ENCODE data around the gene ZMYND19.
A peak's percentile ranks its signal among the peaks of the same experiment; 100 is the strongest.
"Not testable (repeated sequence)": the region's sequence is repeated elsewhere in the genome, so short reads cannot be mapped to it uniquely, and the experiment has no call there.

ZMYND19 gene

DNA sequence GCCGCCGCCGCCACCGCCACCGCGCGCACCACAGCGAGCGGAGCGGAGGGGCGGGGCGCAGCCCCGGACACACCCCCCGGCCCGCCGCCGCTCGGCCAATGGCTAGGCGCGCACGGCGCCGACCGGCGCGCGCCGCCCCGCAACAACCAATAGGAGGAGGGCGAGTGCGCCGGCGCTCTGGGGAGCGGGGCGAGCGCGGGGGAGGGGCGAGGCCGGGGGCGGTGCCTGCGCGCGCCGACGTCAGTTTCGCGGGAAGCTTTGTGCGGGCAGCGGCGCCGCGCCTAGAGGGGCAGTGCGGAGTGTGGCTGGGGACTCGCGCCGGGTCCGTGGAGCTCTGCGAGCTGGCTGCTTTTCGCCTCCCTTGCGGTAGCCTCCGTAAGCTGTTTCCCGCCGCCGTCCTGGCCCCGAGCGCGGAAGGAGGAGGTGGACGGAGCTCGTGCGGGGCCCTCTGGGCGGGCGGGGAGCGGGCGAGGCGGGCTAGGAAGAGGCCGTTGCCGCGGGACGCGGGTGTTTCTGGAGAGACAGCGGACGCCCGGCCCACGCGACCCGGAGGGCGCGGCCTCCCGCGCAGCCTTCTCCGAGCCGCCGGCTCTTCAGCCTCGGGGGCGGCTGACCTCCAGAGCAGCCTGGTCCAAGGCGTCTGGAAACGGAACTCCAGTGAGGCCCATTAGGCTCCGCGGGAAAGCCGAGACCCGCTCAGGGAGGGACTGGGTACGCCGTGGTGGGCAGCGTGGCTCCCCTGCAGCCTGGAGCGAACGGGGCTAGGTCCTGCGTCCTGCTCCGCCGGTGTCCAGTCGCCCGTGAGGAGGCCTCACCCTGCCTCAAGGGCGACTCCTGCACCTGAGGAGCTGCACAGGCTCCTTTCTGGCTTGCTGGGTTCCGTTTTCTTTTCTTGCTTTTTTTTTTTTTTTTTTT is at the start of gene ZMYND19:
Gene ZMYND19 (minus strand): TSS at position 44 of the 915 bp plus-strand sequence. CDS start 249 bp downstream, outside the sequence.
- DNase-seq (ENCODE audit: low read depth, low spot score), result peak; percentile 97

DNA sequence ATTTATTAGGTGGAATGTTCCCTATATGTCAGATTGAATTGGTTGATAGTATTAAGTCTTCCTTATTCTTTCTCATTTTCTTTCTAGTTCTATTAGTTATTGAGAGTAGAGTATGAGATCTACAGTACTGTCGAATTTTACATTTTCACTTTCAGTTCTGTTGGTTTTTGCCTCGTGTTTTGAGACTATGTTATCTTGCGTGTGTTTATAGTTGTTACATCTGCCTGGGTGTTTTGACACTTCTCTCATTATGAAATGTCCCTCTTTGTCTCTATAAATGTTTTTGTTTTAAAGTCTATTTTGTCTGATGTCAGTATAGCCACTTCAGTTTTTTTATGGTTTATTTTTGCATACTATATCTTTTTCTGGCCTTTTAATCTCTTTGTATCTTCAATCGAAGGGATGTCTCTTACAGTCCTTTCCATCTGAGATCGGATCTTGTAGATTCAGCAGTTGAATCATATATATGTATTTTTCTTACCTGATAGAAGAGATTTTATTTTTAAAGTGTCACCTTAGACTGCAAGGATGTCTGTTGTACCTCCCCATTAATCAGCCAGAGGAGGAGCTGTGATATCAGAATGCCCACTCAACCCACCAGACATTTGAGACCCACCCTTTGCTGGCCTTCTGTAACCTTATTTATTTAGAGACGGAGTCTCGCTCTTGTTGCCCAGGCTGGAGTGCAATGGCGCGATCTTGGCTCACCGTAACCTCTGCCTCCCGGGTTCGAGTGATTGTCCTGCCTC is 49.2 kb upstream of the ZMYND19 start:
- no peak for DNase-seq (ENCODE audit: low read depth, low spot score)

DNA sequence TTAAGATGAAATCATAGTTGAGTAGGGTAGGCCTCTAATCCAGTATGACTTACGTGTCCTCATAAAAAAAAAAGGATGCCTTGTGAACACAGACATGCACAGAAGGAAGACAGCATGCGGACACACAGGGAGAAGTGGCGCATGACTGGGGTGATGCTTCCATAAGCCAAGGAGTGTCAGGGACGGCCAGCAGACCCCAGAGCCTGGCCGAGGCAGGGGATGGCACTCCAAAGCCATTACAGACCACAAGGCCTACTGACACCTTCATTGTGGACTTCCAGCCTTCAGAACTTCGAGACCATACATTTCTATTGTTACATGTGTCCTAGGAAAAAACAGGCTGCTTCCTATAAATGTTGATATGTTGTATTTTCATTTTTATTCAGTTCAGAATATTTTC is 48.4 kb upstream of the ZMYND19 start:
- no peak for DNase-seq (ENCODE audit: low read depth, low spot score)

DNA sequence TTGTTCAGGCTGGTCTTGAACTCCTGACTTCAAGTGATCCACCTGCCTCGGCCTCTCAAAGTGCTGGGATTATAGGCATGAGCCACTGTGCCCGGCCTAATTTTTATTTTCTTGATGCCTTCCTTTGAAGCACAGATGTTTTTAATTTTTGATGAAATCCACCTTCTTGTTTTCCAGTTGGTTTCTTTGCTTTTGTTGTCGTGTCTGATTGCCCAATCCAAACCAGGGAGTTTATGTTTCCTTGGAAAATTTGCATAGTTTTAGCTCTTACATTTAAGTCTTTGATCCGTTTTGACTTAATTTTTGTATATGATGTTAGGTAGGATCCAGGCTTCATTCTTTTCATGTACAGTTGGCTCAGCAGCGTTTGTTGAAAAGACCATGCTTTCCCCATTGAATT is 43.7 kb upstream of the ZMYND19 start:
- no peak for DNase-seq (ENCODE audit: low read depth, low spot score)

DNA sequence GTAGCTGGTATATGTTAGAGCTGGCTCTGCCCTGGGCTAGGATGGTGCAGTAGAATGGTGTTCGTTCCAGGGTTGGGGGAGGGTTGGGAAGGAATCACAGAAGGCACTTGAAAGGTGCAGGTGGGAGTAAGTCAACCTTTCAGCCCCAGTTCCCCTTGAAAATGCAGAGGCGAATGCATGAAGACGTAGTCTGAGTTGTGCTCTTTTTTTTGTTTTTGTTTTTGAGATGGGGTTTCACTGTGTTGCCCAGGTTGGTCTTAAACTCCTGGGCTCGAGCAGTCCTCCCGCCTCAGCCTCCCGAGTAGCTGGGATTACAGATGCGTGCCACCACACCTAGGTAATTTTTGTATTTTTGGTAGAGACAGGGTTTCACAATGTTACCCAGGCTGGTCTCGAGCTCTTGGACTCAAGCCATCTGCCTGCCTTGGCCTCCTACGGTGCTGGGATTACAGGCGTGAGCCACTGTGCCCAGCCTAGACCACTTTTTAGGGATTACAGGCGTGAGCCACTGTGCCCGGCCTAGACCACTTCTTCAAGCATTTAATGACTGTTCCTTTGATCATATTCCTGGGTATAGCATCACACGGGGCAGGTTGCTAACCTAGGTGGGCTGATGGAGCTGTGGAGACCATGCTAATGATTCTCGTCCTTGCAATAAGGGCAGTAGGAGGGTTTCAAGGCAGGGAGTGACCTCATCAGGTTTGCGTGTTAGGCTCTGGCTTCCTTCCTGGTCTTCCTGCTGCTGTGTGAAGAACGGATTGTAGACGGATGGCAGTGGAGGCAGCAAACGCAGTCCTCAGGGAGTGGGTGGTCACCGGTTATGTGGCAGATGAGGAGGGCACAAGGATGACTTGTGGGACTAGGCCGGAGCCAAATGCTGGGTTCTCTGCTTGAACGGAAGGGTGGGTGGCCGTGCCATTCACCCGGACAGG is 42.2 kb upstream of the ZMYND19 start:
- DNase-seq (ENCODE audit: low read depth, low spot score), result no peak

DNA sequence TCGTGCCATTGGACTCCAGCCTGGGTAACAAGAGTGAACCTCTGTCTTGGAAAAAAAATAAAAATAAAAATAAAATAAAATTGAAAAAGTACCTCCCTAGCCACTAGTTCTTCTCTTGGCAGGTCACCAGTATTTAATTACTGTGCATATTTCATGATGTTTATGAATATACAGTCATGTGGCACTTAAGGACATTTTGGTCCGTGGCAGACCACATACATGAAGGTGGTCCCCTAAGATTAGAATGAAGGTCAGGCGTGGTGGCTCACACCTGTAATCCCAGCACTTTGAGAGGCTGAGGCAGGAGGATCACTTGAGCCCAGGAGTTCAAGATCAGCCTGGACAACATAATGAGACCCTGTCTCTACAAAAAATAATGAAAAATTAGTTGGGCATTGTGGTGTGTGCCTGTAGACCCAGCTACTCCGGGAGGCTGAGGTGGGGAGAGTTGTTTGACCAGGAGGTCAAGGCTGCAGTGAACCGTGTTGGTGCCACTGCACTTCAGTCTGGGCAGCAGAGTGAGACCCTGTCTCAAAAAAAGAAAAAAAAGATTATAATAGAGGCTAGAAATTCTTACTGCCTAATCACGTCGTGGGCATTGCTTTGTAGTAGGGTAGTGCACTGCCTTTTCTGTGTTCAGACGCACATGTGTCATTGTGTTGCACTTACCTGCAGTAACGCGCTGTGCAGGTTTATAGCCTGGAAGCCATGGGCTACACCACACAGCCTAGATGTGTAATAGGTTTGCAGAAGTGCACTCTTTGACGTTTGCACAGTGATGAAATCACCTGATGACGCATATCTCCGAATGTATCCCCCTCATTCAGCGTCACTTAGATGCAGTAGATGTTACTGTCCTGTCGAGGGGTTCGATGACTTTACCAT is 41.3 kb upstream of the ZMYND19 start:
- no peak for DNase-seq (ENCODE audit: low read depth, low spot score)

DNA sequence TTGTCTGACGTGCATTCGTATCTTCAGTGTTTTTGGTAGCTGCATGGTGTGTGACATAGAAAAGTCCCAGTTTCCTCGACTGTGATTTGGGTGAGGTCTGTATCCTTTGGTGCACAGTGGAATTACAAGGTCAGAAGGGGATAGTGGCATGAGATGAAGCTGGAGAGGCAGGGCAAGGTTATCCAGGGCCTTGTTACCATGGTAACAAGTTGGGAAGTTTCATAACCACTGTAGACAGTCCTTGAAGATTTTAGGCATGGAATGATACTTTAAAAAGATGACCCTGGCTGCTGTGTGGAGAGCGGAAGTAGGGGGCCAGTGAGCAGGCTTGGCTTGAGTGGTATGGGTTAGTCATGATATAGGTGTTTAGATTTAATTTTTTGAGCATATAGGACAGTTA is 40.4 kb upstream of the ZMYND19 start:
- DNase-seq (ENCODE audit: low read depth, low spot score), result no peak

DNA sequence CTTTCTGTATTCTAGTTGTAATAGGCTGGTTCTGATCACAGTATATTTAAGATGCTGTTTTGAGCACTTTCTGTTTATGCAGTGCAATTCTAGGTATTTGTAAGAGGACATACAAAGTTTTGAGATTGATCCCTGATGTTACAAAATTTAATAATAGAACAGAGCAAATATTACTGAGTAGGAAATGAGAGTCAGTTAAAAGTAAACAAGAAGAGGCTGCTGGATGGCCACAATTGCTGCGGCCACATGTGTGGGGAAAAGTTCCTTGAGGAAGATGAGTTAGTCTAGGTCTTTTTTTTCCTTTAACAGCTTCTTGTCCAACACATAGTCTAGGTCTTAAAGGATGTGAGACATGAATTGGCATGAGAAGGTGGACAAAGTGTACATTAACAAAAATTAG is 39.8 kb upstream of the ZMYND19 start:
- DNase-seq (ENCODE audit: low read depth, low spot score), result no peak

DNA sequence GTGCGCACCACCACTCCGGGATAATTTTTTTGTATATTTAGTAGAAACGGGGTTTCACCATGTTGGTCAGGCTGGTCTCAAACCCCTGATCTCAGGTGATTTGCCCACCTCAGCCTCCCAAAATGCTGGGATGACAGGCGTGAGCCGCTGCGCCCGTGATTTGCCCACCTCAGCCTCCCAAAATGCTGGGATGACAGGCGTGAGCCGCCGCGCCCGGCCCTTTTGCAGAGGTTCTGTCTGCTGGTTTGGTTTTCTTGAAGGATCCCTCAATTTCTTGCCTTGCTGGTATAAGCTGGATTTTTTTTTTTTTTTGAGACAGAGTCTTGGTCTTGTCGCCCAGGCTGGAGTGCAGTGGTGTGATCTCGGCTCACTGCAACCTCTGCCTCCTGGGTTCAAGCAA is 37.1 kb upstream of the ZMYND19 start:
- DNase-seq (ENCODE audit: low read depth, low spot score), result not testable (repeated sequence)

DNA sequence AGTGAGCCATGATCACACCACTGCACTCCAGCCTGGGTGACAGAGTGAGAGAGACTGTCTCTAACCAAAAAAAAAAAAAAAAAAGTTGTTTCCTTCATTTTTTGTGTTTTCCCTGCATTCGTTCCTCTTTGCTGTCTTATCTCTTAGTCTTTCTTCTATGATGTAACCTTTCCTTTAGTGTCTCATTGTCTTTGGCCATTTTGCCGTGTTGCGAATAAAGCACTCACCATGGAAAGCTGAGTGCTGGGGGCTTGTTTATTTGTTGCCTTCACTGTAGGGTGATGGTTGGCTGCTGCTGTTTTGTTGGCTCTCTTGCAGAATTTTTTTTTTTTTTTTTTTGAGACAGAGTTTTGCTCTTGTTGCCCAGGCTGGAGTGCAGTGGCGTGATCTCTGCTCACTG is 36.2 kb upstream of the ZMYND19 start:
- DNase-seq (ENCODE audit: low read depth, low spot score), result no peak

DNA sequence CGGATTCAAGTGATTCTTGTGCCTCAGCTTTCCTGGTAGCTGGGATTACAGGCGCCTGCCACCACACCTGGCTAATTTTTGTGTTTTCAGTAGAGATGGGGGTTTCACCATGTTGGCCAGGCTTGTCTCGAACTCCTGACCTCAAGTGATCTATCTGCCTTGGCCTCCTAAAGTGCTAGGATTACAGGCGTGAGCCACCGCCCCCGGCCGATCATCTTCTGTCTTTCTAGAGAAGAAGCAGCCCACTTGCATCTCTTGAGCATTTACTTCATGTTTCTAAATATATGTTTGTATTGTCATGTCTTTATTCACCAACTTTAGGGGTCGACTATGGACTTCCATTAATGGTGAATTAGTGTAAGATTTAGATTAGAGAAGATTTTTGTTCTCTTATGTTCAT is 31.9 kb upstream of the ZMYND19 start:
- not testable (repeated sequence) for DNase-seq (ENCODE audit: low read depth, low spot score)

DNA sequence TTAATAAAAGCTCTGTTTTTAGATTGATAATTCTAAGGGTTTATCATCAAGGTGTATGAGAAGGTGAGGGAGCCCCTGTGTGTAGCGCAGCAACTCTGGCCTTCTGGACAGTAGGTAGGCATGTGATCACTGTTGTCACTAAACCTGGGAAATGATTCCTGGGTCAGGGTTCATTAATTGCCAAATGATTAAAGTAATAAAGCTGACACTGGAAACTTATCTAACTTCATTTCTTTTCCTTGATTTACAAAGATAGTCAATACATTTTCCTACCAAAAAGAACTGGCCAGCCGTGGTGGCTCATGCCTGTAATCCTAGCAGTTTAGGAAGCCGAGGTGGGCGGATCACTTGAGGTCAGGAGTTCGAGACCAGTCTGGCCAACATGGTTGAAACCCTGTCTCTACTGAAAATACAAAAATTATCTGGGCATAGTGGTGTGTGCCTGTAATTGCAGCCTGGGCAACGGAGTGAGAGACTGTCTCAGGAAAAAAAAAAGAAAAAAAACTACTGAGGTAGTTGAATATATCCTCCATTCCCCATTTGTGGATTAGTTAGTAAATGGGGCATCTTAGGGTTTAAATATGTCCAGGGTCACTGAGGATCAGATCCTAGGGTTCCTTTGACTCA is 30.9 kb upstream of the ZMYND19 start:
- peak; percentile 34 for DNase-seq (ENCODE audit: low read depth, low spot score)

DNA sequence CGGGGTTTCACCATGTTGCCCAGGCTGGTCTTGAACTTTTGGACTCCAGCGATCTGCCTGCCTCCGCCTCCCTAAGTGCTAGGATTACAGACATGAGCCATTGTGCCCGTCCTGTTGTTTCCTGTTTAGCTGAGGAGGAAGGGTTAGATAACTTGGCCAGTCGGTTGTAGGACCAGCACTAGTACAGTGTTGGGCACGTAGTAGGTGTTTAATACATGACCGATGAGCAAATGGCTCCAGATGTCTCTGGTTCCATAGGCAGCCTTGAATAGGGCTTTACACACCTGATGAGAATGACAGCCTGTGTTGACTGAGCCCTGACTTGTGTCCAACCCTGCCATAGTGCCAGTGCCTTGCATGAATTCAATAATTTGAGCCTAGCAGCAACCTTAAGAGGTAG is 30.3 kb upstream of the ZMYND19 start:
- DNase-seq (ENCODE audit: low read depth, low spot score), result no peak

DNA sequence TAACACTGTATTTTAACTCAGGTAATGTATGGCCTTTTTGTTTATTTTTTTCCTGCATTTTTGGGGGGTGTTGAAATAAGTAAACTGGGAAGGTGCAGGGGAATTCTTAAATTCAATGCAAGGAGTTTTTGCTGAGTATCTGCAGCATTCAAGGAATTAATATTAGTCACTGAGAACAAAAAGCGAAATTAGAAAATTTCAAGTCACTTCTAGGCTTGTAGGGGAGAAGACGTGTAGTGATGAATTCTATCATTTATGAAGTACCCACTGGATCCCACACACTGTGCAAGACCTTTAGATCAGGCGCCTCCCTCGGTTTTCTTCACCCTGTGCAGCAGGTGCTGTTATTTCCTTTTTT is 29.7 kb upstream of the ZMYND19 start:
- DNase-seq (ENCODE audit: low read depth, low spot score), result no peak

DNA sequence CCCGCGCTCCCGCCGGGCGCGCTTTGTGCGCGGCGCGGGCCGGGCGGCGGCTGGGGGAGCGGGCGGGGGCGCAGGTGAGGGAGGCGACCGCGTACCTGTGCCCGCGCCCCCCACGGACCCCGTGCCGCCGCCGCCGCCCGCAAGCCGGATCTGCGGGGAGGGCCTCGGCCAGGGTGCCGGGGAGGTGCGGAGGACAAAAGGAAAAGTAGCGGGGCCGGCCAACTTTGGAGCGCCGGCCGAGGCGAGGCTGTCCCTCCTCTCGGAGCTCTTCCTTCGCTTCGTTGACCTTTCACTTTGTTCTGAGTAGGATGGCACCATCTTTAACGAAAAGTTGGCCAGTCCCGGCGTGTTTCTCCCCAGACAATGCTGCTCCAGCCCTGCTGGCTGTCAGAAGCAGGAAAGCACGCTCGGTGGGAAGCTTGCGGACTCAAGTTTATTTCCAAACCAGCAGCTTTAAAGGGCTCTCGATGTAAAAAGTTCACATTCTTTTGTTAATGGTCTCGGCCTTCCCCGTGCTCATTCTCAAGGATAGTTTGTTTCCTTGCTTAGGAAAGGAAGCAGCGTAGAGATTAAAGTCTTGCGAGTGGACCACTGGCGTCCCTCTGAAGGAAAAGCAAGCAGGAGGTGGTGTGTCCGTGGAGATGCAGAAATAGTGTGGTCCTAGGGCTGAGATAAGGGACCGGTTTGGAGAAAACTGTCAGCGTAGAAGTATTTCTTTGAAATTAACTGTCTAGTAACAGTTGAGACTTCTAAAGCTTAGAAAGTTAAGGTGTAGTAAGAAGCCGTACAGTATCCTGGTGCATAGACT is 29.1 kb upstream of the ZMYND19 start:
- DNase-seq (ENCODE audit: low read depth, low spot score), result peak; percentile 64

DNA sequence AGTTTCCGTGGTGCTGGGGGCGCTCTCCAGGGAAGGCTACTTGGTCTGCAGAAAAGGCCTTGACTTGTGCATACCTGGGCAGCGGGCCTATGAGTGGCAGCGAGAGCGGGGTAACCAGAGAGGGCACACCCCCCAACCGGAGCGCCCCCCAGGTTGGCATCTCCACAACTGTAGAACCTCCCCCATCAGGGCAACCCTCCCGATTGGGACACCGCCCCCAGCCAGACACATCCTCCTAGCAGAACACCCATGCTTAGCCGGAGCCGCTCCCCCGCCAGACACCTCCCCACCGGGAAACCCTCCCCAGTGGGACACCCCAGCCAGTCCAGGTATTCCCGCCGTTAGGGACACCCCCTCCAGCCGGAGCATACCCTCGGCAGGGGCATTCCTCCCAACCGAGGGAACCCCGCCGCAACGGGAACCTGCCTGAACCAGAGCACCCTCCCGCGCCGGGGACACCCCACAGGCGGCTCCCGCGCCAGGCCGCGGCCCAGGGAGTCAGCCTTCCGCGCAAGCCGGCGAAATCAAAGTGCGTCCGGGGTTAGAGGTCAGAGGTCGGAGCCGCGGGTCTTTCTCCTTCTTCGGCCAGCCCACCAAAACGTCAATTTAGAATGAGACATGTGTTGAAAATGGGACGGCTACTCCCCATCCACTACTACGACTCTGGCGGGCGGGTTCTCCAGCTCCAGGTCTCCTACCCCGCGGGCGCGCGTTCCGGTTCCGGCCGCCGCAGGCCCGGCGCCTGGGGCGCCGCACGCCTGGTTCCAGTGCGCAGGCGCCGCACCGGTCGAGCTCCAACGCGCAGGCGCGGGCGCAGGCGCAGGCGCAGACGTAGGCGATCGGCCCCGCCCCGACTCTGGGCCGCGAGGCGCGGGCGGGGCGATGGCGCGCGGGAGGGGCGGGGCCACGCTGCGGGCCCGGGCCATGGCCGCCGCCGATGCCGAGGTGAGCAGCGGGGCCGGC is 28.1 kb upstream of the ZMYND19 start, which contains the start of gene EHMT1:
Gene EHMT1 (plus strand): TSS at position 901 of the 963 bp plus-strand sequence. CDS start 24 bp downstream, at position 925.
- peak; percentile 97 for DNase-seq (ENCODE audit: low read depth, low spot score)

DNA sequence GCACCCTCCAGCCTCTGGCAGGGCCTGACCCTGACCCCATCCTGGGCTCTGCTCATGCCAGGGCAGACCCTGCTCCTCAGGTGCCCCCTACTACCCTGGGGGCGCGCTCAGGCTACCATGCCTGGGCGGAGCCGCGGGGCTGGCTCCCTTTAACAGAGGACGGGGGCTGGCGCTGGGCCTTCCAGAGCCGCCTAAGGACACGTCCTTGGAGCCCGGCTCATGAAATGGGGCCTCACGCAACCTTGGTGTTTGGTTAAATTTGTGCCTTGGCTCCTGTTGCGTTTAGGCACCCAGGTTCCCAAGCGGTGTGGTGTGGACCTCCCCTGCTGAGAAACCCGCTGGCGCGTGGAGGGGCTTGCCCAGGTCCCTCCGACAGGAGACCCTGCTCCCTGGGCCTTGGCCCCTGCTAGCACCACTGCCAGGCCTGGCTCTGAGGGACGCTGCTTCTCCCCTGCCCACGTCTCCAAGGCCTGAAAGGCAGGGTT is 25.1 kb upstream of the ZMYND19 start:
- no peak for DNase-seq (ENCODE audit: low read depth, low spot score)

All from astrocyte of the hippocampus (primary cell).